Sigmoid colon (tissue), 3 donors: ENCODE results near the gene ANGEL2.

Experiments
- CTCF ChIP-seq, 4 experiments: fragments of 450-650 bp in 3 of 4; fragments of 200-600 bp in 1 of 4; IDR thresholded peaks; one replicate each; pipeline ENCODE4 v1.5.1; 2016 to 2019; ENCODE audit warnings: antibody characterized with exemption in 4 of 4, mild to moderate bottlenecking in 3 of 4, moderate library complexity in 2 of 4
- POLR2A ChIP-seq, 2 donors: fragments of 450-650 bp; IDR thresholded peaks; one replicate each; pipeline ENCODE4 v1.6.1; 2016; ENCODE audit warnings: antibody characterized with exemption in 2 of 2, mild to moderate bottlenecking in 2 of 2, moderate library complexity in 2 of 2

- TF ChIP-seq POLR2A (IDR thresholded peaks at IDR 0.05) (peak in 1 of 2 donors; percentile 7), CTCF (IDR thresholded peaks at IDR 0.05) (no peak)
Observed at GRCh38 chr1:213015099-213016050, at the start of gene ANGEL2.
